MM.1S (cell line): Measurements from ENCODE around the gene RPS4Y2.

Source experiments
- DNase-seq: peaks from one replicate; pipeline ENCODE4 v3.0.0-alpha.2; 2015
- H2AFZ ChIP-seq: fragments of 300-600 bp; sonication (generic); 2 replicates; pipeline ENCODE4 v1.6.0; 2016; ENCODE audit warnings: antibody characterized with exemption, low read length
- H3F3A ChIP-seq: fragments of 300-600 bp; sonication (generic); 2 replicates; pipeline ENCODE4 v1.6.1; 2016; ENCODE audit warnings: mild to moderate bottlenecking, antibody characterized with exemption, low read length, moderate library complexity, mixed read lengths; ENCODE audit not compliant: insufficient read depth
- H3K27ac ChIP-seq: fragments of 300-600 bp; sonication (generic); 2 replicates; pipeline ENCODE4 v1.5.1; 2016; ENCODE audit warnings: mild to moderate bottlenecking, low read length
- H3K27me3 ChIP-seq: fragments of 300-600 bp; sonication (generic); replicated peaks from 2 replicates; pipeline ENCODE4 v1.6.0; 2016; ENCODE audit warnings: low read length; ENCODE audit not compliant: insufficient read depth
- H3K36me3 ChIP-seq: fragments of 300-600 bp; sonication (generic); replicated peaks from 2 replicates; pipeline ENCODE4 v1.6.1; 2016; ENCODE audit warnings: mild to moderate bottlenecking, low read length, mixed read lengths; ENCODE audit not compliant: insufficient read depth
- H3K4me1 ChIP-seq: fragments of 300-600 bp; sonication (generic); 2 replicates; pipeline ENCODE4 v1.6.1; 2016; ENCODE audit warnings: low read length, mixed read lengths
- H3K4me2 ChIP-seq: fragments of 300-600 bp; sonication (generic); 2 replicates; pipeline ENCODE4 v1.6.0; 2016; ENCODE audit warnings: low read depth, low read length
- H3K4me3 ChIP-seq: fragments of 300-600 bp; sonication (generic); 2 replicates; pipeline ENCODE4 v1.5.1; 2016; ENCODE audit warnings: low read length, mixed read lengths
- H3K79me2 ChIP-seq: fragments of 300-600 bp; sonication (generic); 2 replicates; pipeline ENCODE4 v1.6.1; 2016; ENCODE audit warnings: mixed run types, low read length, mixed read lengths
- H3K9ac ChIP-seq: fragments of 300-600 bp; sonication (generic); 2 replicates; pipeline ENCODE4 v1.6.1; 2016; ENCODE audit warnings: low read length, mixed read lengths
- H3K9me2 ChIP-seq: fragments of 300-600 bp; sonication (generic); replicated peaks from 2 replicates; pipeline ENCODE4 v1.6.1; 2016; ENCODE audit warnings: mild to moderate bottlenecking, low read length, mixed read lengths; ENCODE audit not compliant: insufficient read depth
- H3K9me3 ChIP-seq: fragments of 300-600 bp; sonication (generic); replicated peaks from 2 replicates; pipeline ENCODE4 v1.6.1; 2016; ENCODE audit warnings: mild to moderate bottlenecking, low read length, mixed read lengths; ENCODE audit not compliant: insufficient read depth
- H4K20me1 ChIP-seq: fragments of 300-600 bp; sonication (generic); 2 replicates; pipeline ENCODE4 v1.6.1; 2016; ENCODE audit warnings: mild to moderate bottlenecking, low read length, moderate library complexity, mixed read lengths; ENCODE audit not compliant: insufficient read depth
- EZH2 ChIP-seq: fragments of 300-600 bp; sonication (generic); optimal IDR thresholded peaks from 2 replicates; pipeline ENCODE3; 2017; ENCODE audit warnings: low read depth, mild to moderate bottlenecking, antibody characterized with exemption, low read length, mixed read lengths
- EZH2phosphoT487 ChIP-seq: fragments of 300-600 bp; sonication (generic); IDR thresholded peaks from 2 replicates; pipeline ENCODE4 v1.6.1; 2018; ENCODE audit warnings: antibody characterized with exemption, low read length
- TF ChIP-seq, protein P1 (sequence below): fragments of 300-600 bp; sonication (generic); IDR thresholded peaks from 2 replicates; pipeline ENCODE4 v1.5.1; 2016; ENCODE audit warnings: antibody characterized with exemption, low read length, mixed read lengths

Gene RPS4Y2

DNA sequence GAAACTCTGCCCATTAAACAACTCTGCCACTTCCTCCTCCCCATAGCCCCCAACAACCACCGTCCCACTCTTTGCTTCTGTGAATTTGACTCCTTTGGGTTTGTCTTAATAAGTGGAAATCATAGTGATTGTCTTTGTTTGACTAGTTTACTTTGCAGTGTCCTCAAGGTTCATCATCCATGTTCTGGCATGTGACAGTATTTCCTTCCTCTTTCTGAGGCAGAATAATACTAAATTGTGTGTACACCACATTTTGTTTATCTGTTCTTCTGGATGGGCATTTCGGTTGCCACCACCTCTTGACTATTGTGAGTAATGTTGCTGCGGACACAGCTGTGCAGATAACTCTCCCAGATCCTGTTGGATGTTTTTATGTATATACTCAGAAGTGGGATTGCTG, 14.8 kb downstream of the RPS4Y2 start:
- H3K4me3 ChIP-seq: no peak overlapping the region
- H3K27me3 ChIP-seq: no peaks in the 10 kb centered on the region
- TF ChIP-seq EZH2phosphoT487: no peak
- no peak for TF ChIP-seq EZH2
- TF ChIP-seq, protein P1, sequence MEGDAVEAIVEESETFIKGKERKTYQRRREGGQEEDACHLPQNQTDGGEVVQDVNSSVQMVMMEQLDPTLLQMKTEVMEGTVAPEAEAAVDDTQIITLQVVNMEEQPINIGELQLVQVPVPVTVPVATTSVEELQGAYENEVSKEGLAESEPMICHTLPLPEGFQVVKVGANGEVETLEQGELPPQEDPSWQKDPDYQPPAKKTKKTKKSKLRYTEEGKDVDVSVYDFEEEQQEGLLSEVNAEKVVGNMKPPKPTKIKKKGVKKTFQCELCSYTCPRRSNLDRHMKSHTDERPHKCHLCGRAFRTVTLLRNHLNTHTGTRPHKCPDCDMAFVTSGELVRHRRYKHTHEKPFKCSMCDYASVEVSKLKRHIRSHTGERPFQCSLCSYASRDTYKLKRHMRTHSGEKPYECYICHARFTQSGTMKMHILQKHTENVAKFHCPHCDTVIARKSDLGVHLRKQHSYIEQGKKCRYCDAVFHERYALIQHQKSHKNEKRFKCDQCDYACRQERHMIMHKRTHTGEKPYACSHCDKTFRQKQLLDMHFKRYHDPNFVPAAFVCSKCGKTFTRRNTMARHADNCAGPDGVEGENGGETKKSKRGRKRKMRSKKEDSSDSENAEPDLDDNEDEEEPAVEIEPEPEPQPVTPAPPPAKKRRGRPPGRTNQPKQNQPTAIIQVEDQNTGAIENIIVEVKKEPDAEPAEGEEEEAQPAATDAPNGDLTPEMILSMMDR: no peak
- H3K27ac ChIP-seq: no peak overlapping the region
- no peak for DNase-seq
- no peaks in the 10 kb centered on the region for H3F3A ChIP-seq
- H3K4me2 ChIP-seq: no peak overlapping the region
- H3K9ac ChIP-seq: no peak overlapping the region
- no peaks in the 10 kb centered on the region for H3K9me3 ChIP-seq
- H3K36me3 ChIP-seq: no peaks in the 10 kb centered on the region
- H3K4me1 ChIP-seq: no peaks in the 10 kb centered on the region
- no peaks in the 10 kb centered on the region for H4K20me1 ChIP-seq
- H2AFZ ChIP-seq: no peak overlapping the region
- H3K9me2 ChIP-seq: no peaks in the 10 kb centered on the region
- no peaks in the 10 kb centered on the region for H3K79me2 ChIP-seq

DNA sequence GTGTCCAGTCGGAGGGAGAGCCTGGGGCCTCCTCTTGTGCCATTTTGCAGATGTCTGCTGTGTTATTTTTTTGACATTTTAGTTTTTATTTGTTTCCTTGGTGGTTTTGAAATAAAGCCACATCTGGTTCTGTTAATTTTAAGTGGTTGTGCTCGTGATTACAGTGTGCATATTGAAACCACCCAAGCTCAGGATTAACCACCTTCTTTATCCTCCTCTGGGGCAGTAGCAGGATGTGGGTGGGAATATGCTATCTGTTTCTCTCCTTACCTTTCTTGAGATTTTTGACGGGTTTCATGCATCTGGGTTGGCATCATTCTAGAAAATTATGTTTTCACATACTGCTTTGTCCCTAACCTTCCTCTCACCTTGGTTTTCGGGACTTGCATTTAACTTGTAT, 20.2 kb downstream of the RPS4Y2 start:
- Histone ChIP-seq H3K36me3 (no peaks in the 10 kb centered on the region), H4K20me1 (no peaks in the 10 kb centered on the region), H2AFZ (no peak overlapping the region), H3K4me1 (no peaks in the 10 kb centered on the region), H3K9me2 (no peaks in the 10 kb centered on the region), H3K9me3 (no peaks in the 10 kb centered on the region), H3K4me2 (no peak overlapping the region), H3F3A (no peaks in the 10 kb centered on the region), H3K4me3 (no peak overlapping the region), H3K79me2 (no peaks in the 10 kb centered on the region), H3K27me3 (no peaks in the 10 kb centered on the region), H3K27ac (no peak overlapping the region), H3K9ac (no peak overlapping the region)
- no peak for DNase-seq
- no peak for TF ChIP-seq EZH2
- TF ChIP-seq, protein P1: no peak
- no peak for TF ChIP-seq EZH2phosphoT487

DNA sequence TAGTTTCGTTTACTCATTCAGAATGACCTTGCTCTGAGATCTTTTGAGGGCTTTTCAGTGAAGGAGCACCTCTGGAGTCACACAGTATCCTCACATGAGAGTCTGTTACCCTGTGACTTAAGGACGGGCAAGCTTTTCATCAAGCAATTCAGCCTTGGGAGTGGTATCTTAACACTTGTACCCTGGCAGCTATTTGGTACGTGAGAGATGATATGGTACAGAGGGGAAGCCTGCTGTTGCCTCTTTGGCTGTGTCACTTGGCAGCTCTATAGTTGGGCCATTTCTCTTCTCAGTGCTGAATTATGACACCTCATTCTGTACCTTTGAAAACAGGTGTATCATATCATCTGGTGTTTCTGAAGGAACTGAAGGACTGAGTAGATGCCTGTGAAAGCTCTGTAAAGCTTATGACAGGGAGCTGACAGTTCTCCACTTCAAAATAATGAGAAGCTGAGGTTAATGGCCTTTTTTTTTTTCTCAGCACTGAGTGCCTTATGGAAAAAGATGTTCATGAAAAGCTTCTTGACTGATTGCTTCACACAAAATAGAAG, 24.3 kb downstream of the RPS4Y2 start:
- H3K9me3 ChIP-seq: no peaks in the 10 kb centered on the region
- DNase-seq: no peak
- TF ChIP-seq, protein P1: no peak
- no peak for TF ChIP-seq EZH2
- no peak for TF ChIP-seq EZH2phosphoT487

More for the DNA sequence above, 24.3 kb downstream of the RPS4Y2 start:
- Histone ChIP-seq H3K9ac (no peak overlapping the region), H4K20me1 (no peaks in the 10 kb centered on the region), H3K4me1 (no peaks in the 10 kb centered on the region), H2AFZ (no peak overlapping the region), H3F3A (no peaks in the 10 kb centered on the region), H3K27ac (no peak overlapping the region), H3K4me2 (no peak overlapping the region), H3K4me3 (no peak overlapping the region), H3K36me3 (no peaks in the 10 kb centered on the region), H3K27me3 (no peaks in the 10 kb centered on the region), H3K9me2 (no peaks in the 10 kb centered on the region), H3K79me2 (no peaks in the 10 kb centered on the region)
